Measurements from ENCODE around the gene CCSAP. TPM values are rescaled to one million over a fixed set of nuclear protein-coding genes. Genes with fewer than 3 reads are reported as not detected.
"Not testable (repeated sequence)": the region's sequence is repeated elsewhere in the genome, so short reads cannot be mapped to it uniquely, and the experiment has no call there.

CCSAP gene
- total RNA-seq, 1 experiment from 2014 or later, result 5.4 TPM

DNA sequence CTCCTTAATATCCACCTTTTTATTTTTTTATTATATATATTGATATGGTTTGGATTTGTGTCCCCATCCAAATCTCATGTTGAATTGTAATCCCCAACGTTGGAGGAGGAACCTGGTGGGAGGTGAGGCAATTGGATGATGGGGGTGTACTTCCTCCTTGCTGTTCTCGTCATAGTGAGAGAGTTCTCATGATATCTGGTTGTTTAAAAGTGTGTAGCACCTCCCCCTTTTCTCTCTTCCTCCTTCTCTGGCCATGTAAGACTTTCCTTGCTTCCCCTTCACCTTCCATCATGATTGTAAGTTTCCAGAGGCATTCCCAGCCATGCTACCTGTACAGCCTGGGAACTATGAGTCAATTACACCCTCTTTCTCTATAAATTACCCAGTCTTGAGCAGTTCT lies 22.7 kb upstream of the CCSAP start:
- no peak for DNase-seq (ENCODE audit: low read depth)

DNA sequence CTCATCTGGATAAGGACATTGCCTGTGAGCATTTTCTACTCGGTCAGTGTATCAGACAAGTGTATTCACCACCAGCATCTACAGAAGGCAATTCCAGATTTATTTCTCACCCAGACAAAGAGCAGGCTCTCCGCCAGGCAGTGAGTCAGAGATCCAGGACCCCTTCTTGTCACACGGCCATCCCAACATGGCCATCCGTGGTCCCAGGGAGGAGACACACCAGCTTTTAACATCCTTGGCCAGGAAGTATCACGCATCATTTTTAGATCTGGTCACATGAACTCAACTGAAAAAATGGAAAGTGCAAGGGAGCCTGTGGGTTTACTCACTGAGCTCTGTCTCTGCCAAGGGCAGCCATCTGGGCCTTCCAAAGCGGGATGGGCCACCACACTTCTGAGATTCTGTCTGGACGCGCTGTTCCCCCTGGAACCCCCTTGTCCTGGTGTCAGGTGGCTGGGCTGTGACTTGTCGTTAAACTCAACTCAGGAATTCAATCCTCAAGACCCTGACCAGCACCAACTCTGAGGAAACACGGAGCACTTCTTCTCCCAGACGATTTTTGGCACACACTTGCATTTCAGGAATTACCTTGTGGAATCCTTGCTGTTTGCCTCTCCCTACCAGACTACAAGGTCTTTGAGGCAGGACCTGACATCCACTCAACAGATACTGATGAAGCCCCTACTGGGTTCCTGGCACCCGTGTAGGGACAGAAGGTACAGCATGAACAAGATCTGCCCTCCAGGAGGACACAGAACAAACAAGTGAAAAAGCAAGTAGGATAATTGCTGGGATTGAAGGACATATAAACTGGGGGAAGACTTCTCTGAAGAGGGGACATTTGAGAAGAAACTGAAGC lies 21.6 kb upstream of the CCSAP start:
- peak; percentile 39 for DNase-seq (ENCODE audit: low read depth)

DNA sequence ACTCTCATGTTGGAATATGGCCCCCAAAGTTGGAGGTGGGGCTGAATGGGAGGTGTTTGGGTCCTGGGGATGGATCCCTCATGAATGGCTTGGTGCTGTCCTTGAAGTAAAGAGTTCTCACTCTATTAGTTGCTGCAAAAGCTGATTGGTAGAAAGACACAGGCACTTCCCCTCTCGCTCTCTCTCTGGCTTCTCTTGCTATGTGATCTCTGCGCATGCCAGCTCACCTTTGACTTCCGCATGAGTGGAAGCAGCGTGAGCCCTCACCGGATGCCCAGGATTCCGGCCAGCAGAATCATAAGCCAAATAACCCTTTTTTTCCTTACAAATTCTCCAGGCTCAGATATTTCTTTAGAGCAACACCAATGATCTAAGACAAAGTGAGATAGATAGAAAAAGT lies 20.9 kb upstream of the CCSAP start:
- DNase-seq (ENCODE audit: low read depth), result no peak

DNA sequence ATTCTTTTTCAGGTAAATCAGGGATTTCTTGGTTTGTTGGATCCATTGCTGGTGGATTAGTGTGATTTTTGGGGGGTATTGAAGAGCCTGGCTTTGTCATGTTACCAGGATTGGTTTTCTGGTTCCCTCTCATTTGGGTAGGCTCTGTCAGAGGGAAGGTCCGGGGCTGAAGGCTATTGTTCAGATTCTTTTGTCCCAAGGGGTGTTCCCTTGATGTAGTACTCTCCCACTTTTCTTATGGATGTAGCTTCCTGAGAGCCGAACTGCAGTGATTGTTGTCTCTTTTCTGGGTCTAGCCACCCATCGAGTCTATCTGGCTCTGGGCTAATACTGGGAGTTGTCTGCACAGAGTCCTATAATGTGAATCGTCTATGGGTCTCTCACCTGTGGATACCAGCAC lies 17.6 kb upstream of the CCSAP start:
- no peak for DNase-seq (ENCODE audit: low read depth)

DNA sequence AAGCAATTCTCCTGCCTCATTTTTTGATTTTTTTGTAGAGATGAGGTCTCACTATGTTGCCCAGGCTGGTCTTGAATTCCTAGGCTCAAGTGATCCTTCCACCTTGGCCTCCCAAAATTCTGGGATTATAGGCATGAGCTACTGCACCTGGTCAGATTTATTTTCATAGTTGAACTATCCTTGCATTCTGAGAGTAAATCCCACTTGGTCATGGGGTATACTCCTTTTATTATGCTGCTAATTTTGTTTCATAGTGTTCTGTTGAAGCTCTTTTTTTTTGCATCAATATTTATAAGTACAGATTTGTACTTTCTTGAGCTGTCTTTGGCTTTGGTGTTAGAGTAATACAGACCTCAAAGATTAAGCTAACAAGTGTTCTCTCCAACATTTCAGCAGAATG lies 12.8 kb upstream of the CCSAP start:
- DNase-seq (ENCODE audit: low read depth), result no peak

DNA sequence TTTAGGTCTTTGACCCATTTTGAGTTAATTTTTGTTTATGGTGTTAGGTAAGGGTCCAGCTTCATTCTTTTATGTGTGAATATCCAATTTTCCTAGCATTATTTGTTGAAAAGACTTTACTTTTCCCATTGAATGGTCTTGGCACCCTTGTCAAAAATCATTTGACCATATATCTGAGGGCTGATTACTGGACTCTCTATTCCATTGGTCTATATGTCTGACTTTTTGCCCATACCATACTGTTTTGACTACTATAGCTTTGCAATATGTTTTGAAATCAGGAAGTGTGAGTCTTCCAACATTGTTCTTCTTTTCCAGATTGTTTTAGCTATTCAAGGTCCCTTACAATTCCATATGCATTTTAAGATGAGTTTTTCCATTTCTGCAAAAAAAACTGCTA lies 11.4 kb upstream of the CCSAP start:
- no peak for DNase-seq (ENCODE audit: low read depth)

DNA sequence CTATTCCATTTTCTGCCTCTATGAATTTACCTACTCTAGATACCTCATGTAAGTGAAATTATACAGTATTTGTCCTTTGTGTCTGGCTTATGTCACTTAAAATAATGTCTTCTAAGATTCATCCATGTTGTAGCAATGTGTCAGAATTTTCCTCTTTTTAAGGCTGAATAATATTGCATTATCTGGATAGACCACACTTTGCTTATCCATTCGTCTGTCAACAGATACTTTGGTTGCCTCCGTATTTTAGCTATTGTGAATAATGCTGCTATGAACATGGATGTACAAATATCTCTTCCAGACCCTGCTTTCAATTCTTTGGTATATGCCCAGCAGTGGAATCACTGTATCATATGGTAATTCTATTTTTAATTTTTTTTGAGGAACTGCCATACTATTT lies 10.1 kb upstream of the CCSAP start:
- DNase-seq (ENCODE audit: low read depth), result no peak

DNA sequence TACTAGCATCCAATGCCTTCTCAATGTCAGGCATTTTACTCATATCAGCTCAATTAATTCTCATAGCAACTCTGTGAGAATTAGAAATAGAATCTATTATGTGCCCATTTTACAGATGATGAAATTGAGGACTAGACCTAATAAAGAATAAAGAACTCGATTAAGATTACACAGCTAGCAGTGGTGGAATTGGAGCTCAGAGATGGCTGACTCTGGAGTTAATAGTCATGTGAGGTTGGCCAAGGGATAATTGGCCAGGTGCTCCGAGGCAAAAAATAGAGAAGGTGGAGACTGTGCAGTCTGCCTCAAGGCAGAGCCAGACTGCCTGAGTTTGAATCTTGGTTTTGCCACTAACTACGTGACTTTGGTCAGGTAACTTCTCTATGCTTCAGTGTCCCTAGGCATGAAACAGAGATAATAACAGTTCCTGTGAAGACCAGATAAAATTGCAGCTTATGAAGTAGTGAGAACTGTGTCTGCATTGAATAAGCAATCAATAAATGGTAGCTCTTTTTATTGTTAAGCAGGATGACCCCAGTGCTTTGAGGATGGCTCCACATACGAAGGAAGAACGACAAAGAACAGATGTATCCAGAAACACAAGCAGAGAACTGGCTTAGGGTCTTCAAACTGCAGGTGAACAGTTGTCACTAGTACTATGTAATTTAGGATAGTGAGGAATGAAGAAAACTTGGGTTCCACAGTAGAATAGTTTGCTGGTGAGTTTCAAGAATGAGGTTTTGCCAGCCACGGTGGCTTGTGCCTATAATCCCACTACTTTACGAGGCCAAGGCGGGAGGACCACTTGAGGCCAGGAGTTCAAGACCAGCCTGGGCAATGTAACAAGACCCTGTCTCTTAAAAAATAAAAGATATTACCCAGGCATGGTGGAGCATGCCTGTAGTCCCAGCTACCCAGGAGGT lies 6.9 kb upstream of the CCSAP start:
- no peak for DNase-seq (ENCODE audit: low read depth)

DNA sequence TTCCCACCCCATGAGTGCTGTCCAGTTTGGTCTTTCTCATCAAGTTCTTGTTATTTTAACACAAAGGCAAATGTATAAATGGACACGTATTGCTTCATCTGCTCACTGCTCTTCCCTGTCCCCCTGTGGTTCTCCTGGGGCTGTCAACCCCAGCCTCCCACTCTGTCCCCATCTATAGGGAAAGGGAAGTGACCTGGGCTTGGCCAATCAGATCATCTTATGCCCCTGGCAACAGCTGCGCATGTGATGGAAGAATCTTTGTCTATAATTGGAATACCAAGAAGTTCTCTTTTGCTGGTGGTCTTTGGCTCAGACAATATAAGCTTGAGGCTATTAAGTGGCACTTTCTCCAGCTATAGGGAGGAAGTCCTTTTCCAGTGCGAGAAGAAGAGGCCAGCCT lies 4.7 kb upstream of the CCSAP start:
- no peak for DNase-seq (ENCODE audit: low read depth)

DNA sequence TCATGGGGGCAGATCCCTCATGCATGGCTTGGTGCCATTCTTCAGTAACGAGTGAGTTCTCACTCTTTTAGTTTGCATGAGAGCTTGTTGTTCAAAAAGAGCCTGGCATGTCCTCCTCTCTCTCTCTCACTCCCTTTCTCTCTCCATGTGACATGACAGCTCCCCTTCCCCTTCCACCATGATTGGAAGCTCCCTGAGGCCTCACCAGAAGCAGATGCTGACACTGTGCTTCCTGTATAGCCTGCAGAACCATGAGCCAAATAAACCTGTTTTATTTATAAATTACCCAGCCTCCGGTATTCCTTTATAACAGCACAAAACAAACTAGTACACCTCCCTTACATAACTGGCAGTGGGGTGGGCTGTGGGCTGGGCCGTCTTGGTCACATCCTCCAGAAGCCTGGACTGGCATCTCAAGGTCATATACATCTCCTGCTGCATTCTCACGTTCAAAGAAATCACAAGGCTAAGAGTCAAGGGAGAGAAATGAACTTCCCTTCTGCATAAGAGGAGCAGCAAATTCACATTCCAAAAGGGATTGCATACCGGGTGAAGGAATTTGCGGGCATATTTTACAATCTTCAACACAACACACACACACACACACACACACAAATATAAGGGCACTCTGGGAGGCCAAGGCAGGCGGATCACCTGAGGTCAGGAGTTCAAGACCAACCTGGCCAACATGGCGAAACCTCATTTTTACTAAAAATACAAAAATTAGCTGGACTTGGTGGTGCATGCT lies 2.3 kb upstream of the CCSAP start:
- peak; percentile 14 for DNase-seq (ENCODE audit: low read depth)

DNA sequence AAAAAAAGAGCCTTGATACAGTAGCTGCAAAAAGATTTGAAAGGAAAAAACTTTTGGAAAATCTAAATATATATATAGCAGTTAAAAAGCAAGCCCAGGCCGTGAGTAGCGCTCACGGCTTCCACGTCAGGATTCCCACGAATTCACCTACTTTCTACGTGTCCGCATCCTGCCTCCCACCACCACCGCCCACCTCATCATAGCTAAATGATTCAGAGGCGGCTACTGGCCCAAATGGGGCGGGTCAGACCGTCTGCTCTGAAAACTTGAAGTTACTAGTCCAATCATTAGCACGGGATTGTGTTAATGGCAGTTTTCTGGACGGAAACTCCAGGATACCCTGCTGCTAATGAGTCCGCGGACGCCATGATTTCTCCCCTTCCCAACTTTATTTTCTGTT lies 1.3 kb upstream of the CCSAP start:
- DNase-seq (ENCODE audit: low read depth), result no peak

DNA sequence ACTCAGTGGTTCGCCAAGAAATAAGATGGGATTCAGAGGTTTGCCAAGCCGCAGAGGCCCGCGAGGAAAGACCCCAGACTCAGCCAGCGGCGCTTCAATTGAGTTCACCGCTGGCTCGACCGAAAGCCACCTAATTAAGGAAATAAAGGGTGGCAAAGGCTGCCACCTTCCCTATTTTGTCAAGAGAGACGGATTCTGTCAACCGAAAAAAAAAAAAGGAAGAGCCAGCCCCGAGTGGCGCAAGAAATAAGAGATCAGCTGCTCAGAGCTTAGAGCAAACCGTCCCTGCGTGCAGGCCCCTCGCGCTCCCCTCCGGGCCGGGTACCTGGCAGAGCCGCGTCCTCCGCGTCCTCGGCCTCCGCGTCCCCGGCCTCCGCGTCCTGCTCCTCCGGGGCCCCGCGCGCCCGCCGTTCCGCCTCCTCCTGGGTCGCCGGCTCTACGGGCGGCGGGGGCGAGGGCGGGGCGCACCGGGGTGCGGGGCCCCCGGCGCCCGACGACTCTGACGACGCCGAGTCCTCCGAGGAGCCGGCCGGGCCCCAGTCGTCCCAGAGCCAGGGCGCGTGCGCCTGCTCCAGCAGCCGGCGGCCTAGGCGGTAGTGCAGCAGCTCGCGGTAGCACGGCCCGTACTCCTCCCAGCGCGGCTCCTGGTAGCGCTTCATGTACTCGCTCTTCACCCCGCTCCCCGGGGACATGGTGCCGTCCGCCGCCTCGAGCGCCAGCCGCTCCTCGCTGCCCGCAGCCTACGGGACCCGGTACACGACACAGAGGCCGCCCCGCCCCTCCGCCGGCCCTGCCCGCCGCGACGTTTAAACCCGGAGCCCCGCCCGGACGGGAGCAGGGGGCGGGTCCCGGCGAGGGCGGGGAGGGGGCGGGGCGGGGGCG lies 832 bp downstream of the CCSAP start:
- DNase-seq (ENCODE audit: low read depth), result peak; percentile 64

DNA sequence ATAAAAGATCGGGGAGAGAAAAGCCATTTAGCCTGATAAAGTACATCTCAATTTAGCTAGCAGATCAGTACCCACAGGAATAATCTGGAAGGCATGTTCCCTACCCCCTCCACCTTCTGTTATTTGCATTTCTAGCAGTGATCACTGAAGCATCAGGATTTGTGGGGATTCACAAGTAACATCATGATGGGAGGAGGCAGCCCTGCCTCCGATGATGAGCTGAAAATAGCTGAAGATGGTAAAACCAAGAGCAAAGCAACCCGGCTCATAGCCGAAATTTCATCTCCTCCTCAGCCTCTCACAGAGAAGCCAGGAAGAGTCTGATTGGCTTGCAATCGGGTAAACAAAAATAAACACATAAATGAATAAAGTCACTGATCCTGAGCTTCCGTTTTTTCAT lies 2.4 kb downstream of the CCSAP start:
- no peak for DNase-seq (ENCODE audit: low read depth)

DNA sequence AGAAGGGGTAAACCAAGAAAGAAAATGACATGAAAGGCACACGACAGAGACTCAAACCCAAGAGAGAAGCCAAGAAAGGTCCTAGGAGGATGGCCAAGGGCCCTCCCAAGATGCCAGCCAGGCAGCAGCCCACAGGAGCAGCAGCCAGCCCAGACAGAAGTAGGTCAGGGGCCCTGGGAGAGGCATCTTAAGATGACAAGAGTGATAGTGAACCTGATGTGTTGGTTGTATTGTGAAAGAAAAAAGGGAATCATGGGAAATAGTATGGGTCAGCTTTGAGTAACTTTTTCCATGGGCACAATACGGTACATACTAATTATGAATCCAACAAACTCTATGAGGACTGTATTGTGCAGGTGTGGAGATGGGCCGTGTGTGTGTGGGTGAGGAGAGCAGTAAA lies 3.3 kb downstream of the CCSAP start:
- DNase-seq (ENCODE audit: low read depth), result no peak

DNA sequence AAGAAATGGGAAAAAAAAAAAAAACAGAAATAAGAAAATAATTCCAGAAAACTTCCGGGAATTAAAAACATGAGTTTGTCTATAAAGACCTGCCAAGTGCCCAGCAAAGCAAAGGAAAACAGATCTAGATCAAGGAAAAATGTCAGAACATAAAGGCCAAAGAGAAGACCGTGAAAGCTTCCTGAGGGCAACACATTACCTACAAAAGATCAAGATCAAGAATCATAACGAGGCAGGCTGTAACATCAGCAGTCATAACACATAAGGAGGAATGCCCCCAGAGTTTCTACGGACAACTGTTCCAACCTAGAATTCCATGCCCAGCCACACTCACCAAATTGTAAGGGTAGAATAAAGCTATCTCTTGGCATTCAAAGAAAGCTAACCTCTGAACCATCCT lies 3.8 kb downstream of the CCSAP start:
- no peak for DNase-seq (ENCODE audit: low read depth)

DNA sequence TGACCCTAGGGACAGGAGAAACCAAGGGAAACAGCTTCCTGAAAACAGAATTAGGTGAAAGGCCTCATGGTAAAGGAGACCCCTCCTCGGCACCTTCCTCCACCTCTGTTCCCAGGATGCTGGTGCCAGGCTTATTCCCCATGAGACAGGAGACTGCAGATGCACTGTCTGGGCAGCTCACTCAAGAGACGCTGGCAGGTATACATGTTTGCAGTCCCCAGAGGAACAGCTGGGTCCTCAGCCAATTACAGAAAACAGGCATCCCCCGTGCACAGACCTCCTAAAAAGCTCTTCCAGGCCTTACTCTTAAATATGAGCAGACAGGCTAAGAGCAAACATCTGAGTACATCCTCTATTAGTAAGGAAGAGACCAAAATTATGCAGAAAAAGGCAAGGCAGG lies 6.5 kb downstream of the CCSAP start:
- DNase-seq (ENCODE audit: low read depth), result no peak

DNA sequence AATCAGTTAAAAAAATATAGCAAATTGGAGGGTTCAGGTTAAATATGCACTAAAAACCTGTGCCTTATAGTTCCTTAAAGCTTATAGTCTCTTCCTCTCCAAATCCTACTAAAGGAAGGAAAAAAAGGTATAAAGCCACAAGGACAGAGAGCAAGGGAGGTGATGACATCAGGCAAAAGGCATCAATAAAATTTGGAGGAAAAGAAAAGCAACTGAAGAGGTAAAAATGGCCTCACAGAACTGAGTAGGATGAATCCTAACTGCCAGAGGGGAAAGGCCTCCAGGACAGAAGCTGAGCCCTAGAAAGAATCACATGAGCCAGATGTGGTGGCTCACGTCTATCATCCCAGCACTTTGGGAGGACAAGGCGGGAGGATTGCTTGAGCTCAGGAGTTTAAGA lies 8.1 kb downstream of the CCSAP start:
- DNase-seq (ENCODE audit: low read depth), result no peak

DNA sequence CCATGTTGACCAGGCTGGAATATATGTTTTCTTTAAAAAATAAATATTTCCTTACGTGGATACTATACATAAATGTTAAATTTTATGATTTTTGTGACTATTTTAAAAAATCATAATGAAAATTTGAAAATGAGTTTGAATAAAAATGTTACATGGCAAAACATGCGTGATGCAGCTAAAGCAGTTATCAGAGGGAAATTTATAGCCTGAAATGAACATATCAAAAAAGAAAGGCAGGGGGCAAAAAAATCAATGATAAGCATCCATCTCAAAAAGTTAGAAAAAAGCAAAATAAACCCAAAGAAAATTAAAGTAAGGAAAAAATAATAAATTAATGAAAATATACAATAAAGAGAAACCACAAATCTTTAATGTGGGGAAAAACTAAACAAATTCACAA lies 8.6 kb downstream of the CCSAP start:
- no peak for DNase-seq (ENCODE audit: low read depth)

DNA sequence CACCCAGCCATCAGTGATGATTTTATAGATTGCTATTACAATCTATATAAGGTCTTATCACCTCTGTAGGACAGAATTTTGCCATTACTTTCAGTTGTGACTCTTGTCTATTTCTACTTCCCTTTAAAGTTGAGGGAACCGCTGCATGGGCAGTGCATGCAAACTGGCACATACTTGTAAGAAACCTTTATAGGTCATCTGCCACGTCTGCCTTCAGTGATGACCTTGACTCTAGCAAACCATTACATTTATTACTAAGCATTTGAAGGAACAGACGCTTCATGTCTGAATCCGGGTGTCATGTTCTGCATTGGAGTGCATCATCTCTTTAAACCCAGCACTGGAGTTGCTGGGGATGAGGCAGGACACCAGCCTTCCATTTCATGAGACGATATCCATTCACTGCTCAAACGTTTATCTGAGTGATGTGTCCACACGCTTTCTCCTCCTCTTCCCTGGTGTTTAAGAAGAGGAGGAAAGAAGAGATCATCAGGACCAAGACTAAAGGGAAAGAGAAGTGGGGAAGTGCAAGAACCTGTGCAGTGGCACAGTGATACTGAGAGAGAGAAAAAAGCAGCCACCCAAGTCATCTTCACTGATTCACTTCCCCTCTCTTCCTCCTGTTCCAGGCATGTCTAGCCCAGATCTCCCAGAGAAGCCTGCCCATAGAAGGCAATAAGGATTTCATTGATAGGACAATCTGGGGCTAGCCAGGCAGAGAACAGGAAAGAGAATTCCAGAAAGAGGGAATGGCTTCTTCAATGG lies 14.1 kb downstream of the CCSAP start:
- DNase-seq (ENCODE audit: low read depth), result no peak

DNA sequence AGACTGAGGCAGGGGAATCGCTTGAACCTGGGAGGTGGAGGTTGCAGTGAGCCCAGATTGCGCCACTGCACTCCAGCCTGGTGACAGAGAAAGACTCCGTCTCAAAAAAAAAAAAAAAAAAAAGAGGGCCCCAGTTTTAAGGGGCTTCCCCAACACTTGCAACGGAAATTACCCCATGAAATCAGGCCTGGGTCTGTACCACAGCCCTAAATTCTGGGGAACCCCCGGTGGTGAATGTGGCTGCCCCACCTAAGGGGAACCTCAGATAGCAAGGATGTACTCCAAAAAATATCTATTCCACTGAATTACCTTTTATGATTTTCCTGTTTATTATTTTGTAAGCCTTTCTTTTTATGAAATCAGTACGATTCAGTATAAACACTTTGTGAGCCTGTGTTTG lies 15.1 kb downstream of the CCSAP start:
- not testable (repeated sequence) for DNase-seq (ENCODE audit: low read depth)

Data from HT1080 (cell line).